GM21737 (cell line): ENCODE results near the gene PITHD1.
A peak's percentile ranks its signal among the peaks of the same experiment; 100 is the strongest.
"Not testable (repeated sequence)": the region's sequence is repeated elsewhere in the genome, so short reads cannot be mapped to it uniquely, and the experiment has no call there.

Experiments used
- ATAC-seq: cut with Tn5 transposase; IDR thresholded peaks from one replicate; pipeline ENCODE4 v1.9.1; 2021; ENCODE audit warnings: mild to moderate bottlenecking, moderate library complexity; ENCODE audit not compliant: unreplicated experiment

Gene PITHD1

GRCh38 chr1:23777979-23778814 lies at the start of gene PITHD1:
PITHD1 (plus strand) TSS chr1:23778418; CDS start chr1:23778516, 98 bp downstream.
- peak; percentile 67 for ATAC-seq

GRCh38 chr1:23732363-23733224 lies 45.6 kb upstream of the PITHD1 start:
- ATAC-seq: no peak

GRCh38 chr1:23733281-23733680 lies 44.9 kb upstream of the PITHD1 start:
- ATAC-seq: not testable (repeated sequence)

- ATAC-seq: no peak
Observed at GRCh38 chr1:23736437-23737134, 41.6 kb upstream of the PITHD1 start.

- ATAC-seq: no peak
Observed at GRCh38 chr1:23741609-23742008, 36.6 kb upstream of the PITHD1 start.

- ATAC-seq: no peak
Observed at GRCh38 chr1:23742670-23743286, 35.4 kb upstream of the PITHD1 start.

- peak; percentile 66 for ATAC-seq
Observed at GRCh38 chr1:23743287-23744152, 34.7 kb upstream of the PITHD1 start, which contains the start of gene ELOA. ELOA (plus strand) TSS chr1:23743471; CDS start chr1:23743504, 33 bp downstream.

GRCh38 chr1:23745515-23745914 lies 32.7 kb upstream of the PITHD1 start:
- ATAC-seq: no peak

GRCh38 chr1:23748016-23748415 lies 30.2 kb upstream of the PITHD1 start:
- no peak for ATAC-seq

GRCh38 chr1:23751050-23751814 lies 27.0 kb upstream of the PITHD1 start:
- no peak for ATAC-seq

- ATAC-seq: no peak
Observed at GRCh38 chr1:23751815-23752200, 26.4 kb upstream of the PITHD1 start.

- ATAC-seq: no peak
Observed at GRCh38 chr1:23752909-23753308, 25.3 kb upstream of the PITHD1 start.

- ATAC-seq: no peak
Observed at GRCh38 chr1:23756676-23757075, 21.5 kb upstream of the PITHD1 start.

- ATAC-seq: no peak
Observed at GRCh38 chr1:23757812-23758211, 20.4 kb upstream of the PITHD1 start.

- ATAC-seq: no peak
Observed at GRCh38 chr1:23759277-23759676, 18.9 kb upstream of the PITHD1 start.

GRCh38 chr1:23763041-23763577 lies 15.1 kb upstream of the PITHD1 start:
- no peak for ATAC-seq

- no peak for ATAC-seq
Observed at GRCh38 chr1:23768733-23769132, 9.5 kb upstream of the PITHD1 start.

GRCh38 chr1:23772049-23772853 lies 6.0 kb upstream of the PITHD1 start:
- ATAC-seq: no peak
